PC-3 (cell line): ENCODE results near the gene MLYCD. TPM values are rescaled to one million over a fixed set of nuclear protein-coding genes. Genes with fewer than 3 reads are reported as not detected.

Experiments used
- ATAC-seq: fragments of 200-7000 bp; cut with Tn5 transposase; 2 replicates; pipeline ENCODE4 v1.9.1; 2020; ENCODE audit warnings: mild to moderate bottlenecking, moderate library complexity
- BruUV-seq: library from RNA; stranded (reverse); fragments of 400-500 nt; replicated peaks from 2 replicates; lab custom pipeline; 2021; lab: Mats Ljungman, UMichigan
- CTCF ChIA-PET: fragments of 300-600 bp; sonication (Branson Sonifier 250); formaldehyde crosslinking; loops from one replicate; lab custom pipeline; 2022; ENCODE audit warnings: antibody characterized with exemption; lab: Charles Lee
- POLR2A ChIA-PET: fragments of 300-600 bp; sonication (Branson Sonifier 250); formaldehyde crosslinking; loops from one replicate; lab custom pipeline; 2022; ENCODE audit warnings: antibody characterized with exemption; ENCODE audit not compliant: unreplicated experiment; lab: Charles Lee
- DNase-seq: peaks from one replicate; pipeline ENCODE4 v3.0.0-alpha.2; 2015
- H2AFZ ChIP-seq: fragments of 300-600 bp; sonication (generic); 2 replicates; pipeline ENCODE4 v1.6.0; 2016; ENCODE audit warnings: antibody characterized with exemption, low read length
- H3F3A ChIP-seq: fragments of 300-600 bp; sonication (generic); one replicate; pipeline ENCODE4 v1.6.0; 2017; ENCODE audit warnings: antibody characterized with exemption, low read length, control low read depth, mild to moderate bottlenecking; ENCODE audit not compliant: unreplicated experiment
- H3K27ac ChIP-seq: fragments of 300-600 bp; sonication (generic); 2 replicates; pipeline ENCODE4 v1.5.1; 2016; ENCODE audit warnings: mild to moderate bottlenecking, low read length
- H3K27me3 ChIP-seq: fragments of 300-600 bp; sonication (generic); 2 replicates; pipeline ENCODE4 v1.6.1; 2016; ENCODE audit warnings: low read length, mixed read lengths
- H3K36me3 ChIP-seq: fragments of 300-600 bp; sonication (generic); 2 replicates; pipeline ENCODE4 v1.6.1; 2016; ENCODE audit warnings: low read depth, mixed run types, low read length, mixed read lengths
- H3K4me1 ChIP-seq: fragments of 300-600 bp; sonication (generic); 2 replicates; pipeline ENCODE4 v1.5.1; 2016; ENCODE audit warnings: low read length; ENCODE audit not compliant: insufficient read depth
- H3K4me2 ChIP-seq: fragments of 300-600 bp; sonication (generic); 2 replicates; pipeline ENCODE4 v1.6.0; 2016; ENCODE audit warnings: low read length
- H3K4me3 ChIP-seq: fragments of 300-600 bp; sonication (generic); 2 replicates; pipeline ENCODE4 v1.5.1; 2016; ENCODE audit warnings: mild to moderate bottlenecking, low read length, mixed read lengths
- H3K79me2 ChIP-seq: fragments of 300-600 bp; sonication (generic); 2 replicates; pipeline ENCODE4 v1.6.1; 2017; ENCODE audit warnings: low read length, mixed read lengths
- H3K9ac ChIP-seq: fragments of 300-600 bp; sonication (generic); 2 replicates; pipeline ENCODE4 v1.6.0; 2016; ENCODE audit warnings: mild to moderate bottlenecking, low read length
- H3K9me2 ChIP-seq: fragments of 300-600 bp; sonication (generic); replicated peaks from 2 replicates; pipeline ENCODE4 v1.6.1; 2016; ENCODE audit warnings: mixed run types, low read length, mixed read lengths
- H3K9me3 ChIP-seq: fragments of 300-600 bp; sonication (generic); 2 replicates; pipeline ENCODE4 v1.6.1; 2016; ENCODE audit warnings: low read length, mixed read lengths
- H4K20me1 ChIP-seq: fragments of 300-600 bp; sonication (generic); 2 replicates; pipeline ENCODE4 v1.6.1; 2016; ENCODE audit warnings: low read length, mixed read lengths
- CTCF ChIP-seq: fragments of 300-600 bp; sonication (generic); conservative IDR thresholded peaks from 2 replicates; pipeline ENCODE4 v1.5.1; 2017; ENCODE audit warnings: antibody characterized with exemption, low read depth, mild to moderate bottlenecking, low read length
- EZH2 ChIP-seq: fragments of 300-600 bp; sonication (generic); IDR thresholded peaks from one replicate; pipeline ENCODE4 v1.6.1; 2017; ENCODE audit warnings: antibody characterized with exemption, mild to moderate bottlenecking, low read length; ENCODE audit not compliant: unreplicated experiment
- EZH2phosphoT487 ChIP-seq: fragments of 300-600 bp; sonication (generic); IDR thresholded peaks from 2 replicates; pipeline ENCODE4 v1.6.1; 2018; ENCODE audit warnings: mild to moderate bottlenecking, antibody characterized with exemption, low read length, borderline replicate concordance
- intact Hi-C: fragments of 100-400 bp; cut with micrococcal nuclease; formaldehyde crosslinking; loops from 2 replicates; pipeline ENCODE4 v1.9.0; 2023
- total RNA-seq: library from RNA; depleted of rRNA; stranded (reverse); fragments of >200 nt; gene quantifications from 2 replicates; pipeline ENCODE4 v1.2.3, GENCODE V29; 2014

The MLYCD gene
- total RNA-seq, 1 experiment from 2014 or later: 0.95 TPM

GRCh38 chr16:83906683-83907082 is 7.8 kb downstream of the MLYCD start:
- no peak overlapping the region for H3K4me3 ChIP-seq
- no peaks in the 10 kb centered on the region for H4K20me1 ChIP-seq
- H3K9me3 ChIP-seq: no peaks in the 10 kb centered on the region
- H3F3A ChIP-seq: no peaks in the 10 kb centered on the region
- no peak overlapping the region for H3K4me2 ChIP-seq
- H3K4me1 ChIP-seq: no peaks in the 10 kb centered on the region
- ChIA-PET POLR2A (no interaction called here), CTCF (no interaction called here)
- no peaks in the 10 kb centered on the region for H3K79me2 ChIP-seq
- intact Hi-C loops: no loop called here
- ATAC-seq: no peak
- no peak overlapping the region for H3K9ac ChIP-seq
- TF ChIP-seq EZH2 (no peak), EZH2phosphoT487 (no peak), CTCF (no peak)
- no peak overlapping the region for H2AFZ ChIP-seq
- H3K27me3 ChIP-seq: no peaks in the 10 kb centered on the region
- no TSS peak for BruUV-seq
- no peak for DNase-seq
- no peak overlapping the region for H3K27ac ChIP-seq
- no peaks in the 10 kb centered on the region for H3K36me3 ChIP-seq
- H3K9me2 ChIP-seq: no peaks in the 10 kb centered on the region

GRCh38 chr16:83907111-83907510 is 8.2 kb downstream of the MLYCD start:
- DNase-seq (no peak), ATAC-seq (no peak)
- BruUV-seq: no TSS peak
- H3K4me1 ChIP-seq: no peaks in the 10 kb centered on the region
- H3K36me3 ChIP-seq: no peaks in the 10 kb centered on the region
- H3K27ac ChIP-seq: no peak overlapping the region
- ChIA-PET POLR2A (no interaction called here), CTCF (no interaction called here)
- H3K4me2 ChIP-seq: no peak overlapping the region
- no peaks in the 10 kb centered on the region for H3K9me2 ChIP-seq
- no peaks in the 10 kb centered on the region for H3K27me3 ChIP-seq
- H3K4me3 ChIP-seq: no peak overlapping the region
- no peak overlapping the region for H2AFZ ChIP-seq
- TF ChIP-seq EZH2: no peak
- TF ChIP-seq EZH2phosphoT487: no peak
- no peak for TF ChIP-seq CTCF
- no peaks in the 10 kb centered on the region for H4K20me1 ChIP-seq
- intact Hi-C loops: no loop called here
- H3F3A ChIP-seq: no peaks in the 10 kb centered on the region
- no peaks in the 10 kb centered on the region for H3K9me3 ChIP-seq
- no peak overlapping the region for H3K9ac ChIP-seq
- no peaks in the 10 kb centered on the region for H3K79me2 ChIP-seq

GRCh38 chr16:83907631-83908250 is 8.8 kb downstream of the MLYCD start:
- Histone ChIP-seq H3K4me3 (no peak overlapping the region), H3K79me2 (no peaks in the 10 kb centered on the region), H3K27ac (no peak overlapping the region), H3K27me3 (no peaks in the 10 kb centered on the region), H3K36me3 (no peaks in the 10 kb centered on the region), H3K9me2 (no peaks in the 10 kb centered on the region), H3K4me2 (no peak overlapping the region), H3K4me1 (no peaks in the 10 kb centered on the region), H2AFZ (no peak overlapping the region), H4K20me1 (no peaks in the 10 kb centered on the region), H3K9me3 (no peaks in the 10 kb centered on the region), H3K9ac (no peak overlapping the region), H3F3A (no peaks in the 10 kb centered on the region)
- CTCF ChIA-PET: no interaction called here
- ATAC-seq (no peak), DNase-seq (no peak)
- TF ChIP-seq EZH2phosphoT487 (no peak), CTCF (no peak), EZH2 (no peak)
- no TSS peak for BruUV-seq
- intact Hi-C loops: no loop called here
- POLR2A ChIA-PET: no interaction called here
